Middle frontal gyrus (tissue), 1 donor: ENCODE measurements around the gene LRRN2.
"Not testable (repeated sequence)": the region's sequence is repeated elsewhere in the genome, so short reads cannot be mapped to it uniquely, and the experiment has no call there.

Experiments used
- DNase-seq: peaks from one replicate; pipeline ENCODE4 v3.0.0-alpha.2; 2015; ENCODE audit warnings: low spot score; ENCODE audit errors: extremely low spot score

Gene LRRN2

GRCh38 chr1:204692841-204693356 lies 7.4 kb upstream of the LRRN2 start:
- DNase-seq = no peak

GRCh38 chr1:204692325-204692840 lies 6.8 kb upstream of the LRRN2 start:
- no peak for DNase-seq

GRCh38 chr1:204691328-204691730 lies 5.8 kb upstream of the LRRN2 start:
- not testable (repeated sequence) for DNase-seq

- no peak for DNase-seq
Measured at GRCh38 chr1:204688776-204689175, 3.2 kb upstream of the LRRN2 start.

- DNase-seq = no peak
Measured at GRCh38 chr1:204688007-204688406, 2.5 kb upstream of the LRRN2 start.

GRCh38 chr1:204684571-204685235 lies 835 bp downstream of the LRRN2 start:
- no peak for DNase-seq

GRCh38 chr1:204684206-204684570 lies 1.4 kb downstream of the LRRN2 start:
- no peak for DNase-seq

GRCh38 chr1:204683284-204684205 lies 2.0 kb downstream of the LRRN2 start:
- DNase-seq = no peak

GRCh38 chr1:204680461-204680860 lies 5.1 kb downstream of the LRRN2 start:
- no peak for DNase-seq

GRCh38 chr1:204680051-204680450 lies 5.5 kb downstream of the LRRN2 start:
- no peak for DNase-seq

- no peak for DNase-seq
Measured at GRCh38 chr1:204678721-204679475, 6.6 kb downstream of the LRRN2 start.

GRCh38 chr1:204677864-204678263 lies 7.7 kb downstream of the LRRN2 start:
- DNase-seq = no peak

- DNase-seq = no peak
Measured at GRCh38 chr1:204676043-204676442, 9.5 kb downstream of the LRRN2 start.

- DNase-seq = no peak
Measured at GRCh38 chr1:204673909-204674649, 11.5 kb downstream of the LRRN2 start.

- DNase-seq = no peak
Measured at GRCh38 chr1:204673209-204673608, 12.3 kb downstream of the LRRN2 start.

- peak; percentile 60 for DNase-seq
Measured at GRCh38 chr1:204672482-204673121, 12.9 kb downstream of the LRRN2 start.

GRCh38 chr1:204672069-204672468 lies 13.5 kb downstream of the LRRN2 start:
- DNase-seq = no peak

- DNase-seq = peak; percentile 55
Measured at GRCh38 chr1:204670152-204670927, 15.2 kb downstream of the LRRN2 start.

GRCh38 chr1:204669579-204669978 lies 16.0 kb downstream of the LRRN2 start:
- no peak for DNase-seq

GRCh38 chr1:204664384-204664651 lies 21.2 kb downstream of the LRRN2 start:
- no peak for DNase-seq
